MG63 (cell line): Measurements from ENCODE around the gene EMP3. TPM values are rescaled to one million over a fixed set of nuclear protein-coding genes. Genes with fewer than 3 reads are reported as not detected.
"Not testable (repeated sequence)": the region's sequence is repeated elsewhere in the genome, so short reads cannot be mapped to it uniquely, and the experiment has no call there.

Experiments
- DNase-seq: peaks from one replicate; pipeline ENCODE4 v3.0.0-alpha.2; 2020
- H3K27me3 ChIP-seq: fragments of 250-450 bp; sonication (Bioruptor Pico); 2 replicates; pipeline ENCODE4 v1.5.1; 2020; ENCODE audit warnings: mild to moderate bottlenecking, moderate library complexity
- H3K36me3 ChIP-seq: fragments of 250-450 bp; sonication (Bioruptor Pico); 2 replicates; pipeline ENCODE4 v1.5.1; 2020; ENCODE audit warnings: mild to moderate bottlenecking, moderate library complexity
- H3K4me3 ChIP-seq: fragments of 250-450 bp; sonication (Bioruptor Pico); 2 replicates; pipeline ENCODE4 v1.5.1; 2020; ENCODE audit warnings: mild to moderate bottlenecking, moderate library complexity
- H3K9me3 ChIP-seq: fragments of 250-450 bp; sonication (Bioruptor Pico); 2 replicates; pipeline ENCODE4 v1.5.1; 2020; ENCODE audit warnings: mild to moderate bottlenecking, moderate library complexity
- total RNA-seq: library from RNA; depleted of rRNA; stranded (reverse); fragments of >200 nt; shearing (Covaris generic); gene quantifications from 2 replicates; pipeline ENCODE4 v1.2.3, GENCODE V29; 2014; ENCODE audit warnings: low replicate concordance

Gene EMP3
- total RNA-seq, 1 experiment from 2014 or later = 258 TPM

- H3K4me3 ChIP-seq = no peak overlapping the region
- no peak for DNase-seq
- H3K9me3 ChIP-seq = no peaks in the 10 kb centered on the region
- no peaks in the 10 kb centered on the region for H3K27me3 ChIP-seq
- H3K36me3 ChIP-seq = peaks cover 5% of the 10 kb centered on the region; the same call in 1 of the 2 replicates
Observed at GRCh38 chr19:48355365-48355954, 30.1 kb downstream of the EMP3 start.

- no peak for DNase-seq
- peaks cover 14% of the 10 kb centered on the region for H3K36me3 ChIP-seq
- H3K4me3 ChIP-seq = no peak overlapping the region
- no peaks in the 10 kb centered on the region for H3K27me3 ChIP-seq
- no peaks in the 10 kb centered on the region for H3K9me3 ChIP-seq
Observed at GRCh38 chr19:48359123-48359522, 33.8 kb downstream of the EMP3 start.

DNA sequence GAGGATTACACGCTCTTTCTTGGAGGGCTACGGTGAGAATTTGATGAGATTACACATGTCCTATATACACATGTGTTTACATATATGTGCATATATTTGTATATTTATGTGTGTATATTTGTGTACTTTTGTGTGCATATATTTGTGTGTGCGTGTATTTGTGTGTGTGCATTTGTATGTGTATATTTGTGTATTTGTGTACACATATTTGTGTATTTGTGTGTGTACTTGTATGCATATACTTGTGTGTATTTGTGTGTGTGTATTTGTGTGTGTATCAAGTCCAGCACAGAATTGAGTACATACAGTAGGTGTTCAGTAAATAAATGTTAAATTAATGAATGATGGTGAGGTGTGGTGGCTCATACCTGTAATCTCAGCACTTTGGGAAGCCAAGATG is 36.6 kb downstream of the EMP3 start:
- DNase-seq = no peak
- Histone ChIP-seq H3K9me3 (no peaks in the 10 kb centered on the region), H3K36me3 (peaks cover 14% of the 10 kb centered on the region), H3K27me3 (no peaks in the 10 kb centered on the region), H3K4me3 (no peak overlapping the region)

- Histone ChIP-seq H3K4me3 (peak overlapping the region; percentile 65), H3K27me3 (no peaks in the 10 kb centered on the region), H3K36me3 (peaks cover 14% of the 10 kb centered on the region), H3K9me3 (no peaks in the 10 kb centered on the region)
- DNase-seq = peak; percentile 99
Observed at GRCh38 chr19:48362716-48363499, 37.6 kb downstream of the EMP3 start.

- peak overlapping the region; percentile 65 for H3K4me3 ChIP-seq
- no peaks in the 10 kb centered on the region for H3K9me3 ChIP-seq
- peak; percentile 16 for DNase-seq
- peaks cover 14% of the 10 kb centered on the region for H3K36me3 ChIP-seq
- no peaks in the 10 kb centered on the region for H3K27me3 ChIP-seq
Observed at GRCh38 chr19:48363500-48363809, 38.1 kb downstream of the EMP3 start.

DNA sequence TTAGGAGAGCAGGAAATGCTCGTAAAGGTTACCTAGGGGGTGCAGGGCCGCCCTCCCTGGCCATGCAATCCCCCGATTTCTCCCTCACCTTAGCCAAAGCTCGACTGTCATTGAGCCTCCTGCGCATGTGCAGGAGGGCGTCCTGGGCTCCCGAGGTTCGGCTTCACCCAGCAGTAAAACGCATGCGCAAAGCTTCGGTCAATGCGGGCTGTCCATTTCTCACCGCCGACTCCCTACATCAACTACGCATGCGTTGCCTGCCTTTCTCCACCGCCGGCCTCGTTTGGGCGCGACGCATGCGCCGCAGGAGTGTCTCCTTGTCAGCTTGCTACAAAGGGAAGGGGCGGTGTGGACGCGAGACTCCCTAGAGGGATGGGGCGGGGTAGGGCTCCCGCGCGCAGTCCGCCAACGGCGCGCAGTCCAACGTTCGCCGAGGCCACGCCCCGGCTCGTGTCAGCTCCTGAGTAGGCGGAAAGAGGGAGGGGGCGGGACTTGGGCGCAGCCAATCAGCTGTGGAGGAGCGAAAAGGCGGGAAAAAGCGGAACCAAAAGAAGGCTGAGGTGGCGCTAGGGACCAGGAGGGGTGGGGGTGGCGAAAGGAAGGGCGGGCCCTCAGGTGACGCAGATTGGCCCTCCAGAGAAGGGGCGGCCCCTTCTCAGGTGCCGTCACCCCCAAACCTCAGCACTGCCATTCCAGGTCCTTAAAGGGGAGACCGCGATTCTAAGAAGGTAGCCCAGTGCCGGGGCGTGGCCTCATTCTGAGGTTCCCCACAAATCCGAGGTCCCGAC is 38.7 kb downstream of the EMP3 start, which contains the start of the genes SYNGR4 and TMEM143:
TSS of gene SYNGR4 (plus strand) at position 558 of the 788 bp plus-strand sequence. CDS start 1,476 bp downstream, outside the sequence.
TSS of gene TMEM143 (minus strand) at position 131 of the 788 bp plus-strand sequence. CDS start at position 111, 20 bp downstream.
- peak within 1 kb of the TSS; percentile 65 for H3K4me3 ChIP-seq

DNA sequence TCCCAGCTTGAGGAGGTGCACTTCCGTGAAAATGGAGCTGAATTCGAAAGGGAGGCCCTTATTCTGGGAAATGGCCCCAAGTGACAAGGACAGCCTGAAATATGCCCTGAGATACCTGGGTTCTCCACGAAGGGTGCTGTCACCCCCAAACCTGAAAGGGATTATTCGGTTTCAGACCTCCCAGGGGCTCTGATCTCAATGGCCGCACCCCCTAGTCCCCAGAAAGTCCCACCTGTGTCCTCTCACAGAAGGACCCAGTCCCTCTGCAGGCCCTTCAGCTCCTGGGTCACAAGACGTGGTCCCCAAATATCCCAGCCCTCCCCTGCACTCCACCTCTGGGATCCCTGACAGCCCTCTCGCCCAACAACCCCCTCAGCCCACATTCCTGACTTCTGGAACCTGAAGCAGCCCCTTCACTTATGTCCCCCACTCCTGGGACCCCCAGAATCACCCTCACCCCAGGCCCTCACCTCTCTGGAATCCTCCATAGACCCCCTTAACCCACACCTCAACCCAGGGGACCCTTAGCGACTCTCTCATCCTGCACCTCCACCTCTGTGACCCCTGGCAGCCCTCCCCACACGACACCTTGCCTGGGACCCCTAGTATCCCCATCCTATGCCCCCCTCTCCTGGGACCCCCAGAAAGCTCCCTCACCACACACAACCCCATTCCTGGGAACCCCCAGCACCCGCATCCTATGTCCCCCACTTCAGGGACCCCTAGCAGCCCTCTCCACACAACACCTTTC is 39.4 kb downstream of the EMP3 start:
- no peaks in the 10 kb centered on the region for H3K9me3 ChIP-seq
- H3K27me3 ChIP-seq = no peaks in the 10 kb centered on the region
- DNase-seq = no peak
- no peak overlapping the region for H3K4me3 ChIP-seq
- peaks cover 12% of the 10 kb centered on the region for H3K36me3 ChIP-seq

More for the DNA sequence above, 38.7 kb downstream of the EMP3 start, which contains the start of the genes SYNGR4 and TMEM143:
- Histone ChIP-seq H3K36me3 (peaks cover 14% of the 10 kb centered on the region), H3K9me3 (no peaks in the 10 kb centered on the region), H3K27me3 (no peaks in the 10 kb centered on the region)
- DNase-seq = peak; percentile 99

GRCh38 chr19:48365602-48366001 is 40.2 kb downstream of the EMP3 start:
- H3K36me3 ChIP-seq = peaks cover 9% of the 10 kb centered on the region
- no peak overlapping the region for H3K4me3 ChIP-seq
- no peaks in the 10 kb centered on the region for H3K27me3 ChIP-seq
- no peaks in the 10 kb centered on the region for H3K9me3 ChIP-seq
- DNase-seq = no peak

GRCh38 chr19:48367855-48368254 is 42.5 kb downstream of the EMP3 start:
- Histone ChIP-seq H3K36me3 (no peaks in the 10 kb centered on the region), H3K27me3 (no peaks in the 10 kb centered on the region), H3K9me3 (no peaks in the 10 kb centered on the region), H3K4me3 (no peak overlapping the region)
- DNase-seq = no peak

DNA sequence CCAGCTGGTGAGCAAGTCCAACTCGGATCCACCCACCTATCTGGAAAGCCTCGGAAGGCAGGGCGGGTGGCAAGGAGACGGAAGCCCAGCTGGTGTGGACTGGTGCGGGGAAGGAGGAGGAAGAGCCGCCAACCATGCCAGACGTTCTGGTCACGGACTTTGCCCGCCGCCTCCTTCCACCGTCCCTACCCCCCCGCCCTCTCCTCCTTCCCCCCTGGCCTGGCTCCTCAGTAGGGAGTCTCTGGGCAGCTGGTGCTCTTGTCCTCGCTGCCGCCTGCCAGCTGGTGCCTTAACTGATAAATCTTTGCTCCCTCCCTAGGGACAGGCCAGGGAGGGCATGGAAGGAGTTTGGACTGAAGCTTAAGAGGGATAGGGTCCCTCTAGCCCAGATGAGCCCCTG is 43.6 kb downstream of the EMP3 start:
- Histone ChIP-seq H3K4me3 (no peak overlapping the region), H3K36me3 (no peaks in the 10 kb centered on the region), H3K9me3 (no peaks in the 10 kb centered on the region), H3K27me3 (no peaks in the 10 kb centered on the region)
- DNase-seq = no peak

- no peak for DNase-seq
- H3K4me3 ChIP-seq = no peak overlapping the region
- no peaks in the 10 kb centered on the region for H3K27me3 ChIP-seq
- H3K9me3 ChIP-seq = no peaks in the 10 kb centered on the region
- no peaks in the 10 kb centered on the region for H3K36me3 ChIP-seq
Observed at GRCh38 chr19:48370955-48371354, 45.6 kb downstream of the EMP3 start.

DNA sequence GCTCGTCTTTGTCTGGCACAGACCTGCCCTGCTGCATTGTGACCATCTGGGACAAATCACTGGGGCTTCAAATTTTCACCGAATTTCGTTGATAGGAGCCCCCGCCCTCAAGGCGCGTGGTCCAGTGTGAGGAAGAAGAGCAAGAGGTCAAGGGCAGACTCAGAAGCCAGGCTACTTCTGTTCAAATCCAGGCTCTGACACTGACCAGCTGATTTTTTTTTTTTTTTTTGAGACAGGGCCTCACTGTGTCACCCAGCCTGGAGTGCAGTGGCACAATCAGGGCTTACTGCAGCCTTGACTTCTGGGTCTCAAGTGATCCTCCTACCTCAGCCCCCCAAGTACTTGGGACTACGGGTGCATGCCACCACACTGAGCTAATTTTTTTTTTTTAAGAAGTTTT is 46.0 kb downstream of the EMP3 start:
- H3K27me3 ChIP-seq = no peaks in the 10 kb centered on the region
- H3K9me3 ChIP-seq = no peaks in the 10 kb centered on the region
- no peak for DNase-seq

DNA sequence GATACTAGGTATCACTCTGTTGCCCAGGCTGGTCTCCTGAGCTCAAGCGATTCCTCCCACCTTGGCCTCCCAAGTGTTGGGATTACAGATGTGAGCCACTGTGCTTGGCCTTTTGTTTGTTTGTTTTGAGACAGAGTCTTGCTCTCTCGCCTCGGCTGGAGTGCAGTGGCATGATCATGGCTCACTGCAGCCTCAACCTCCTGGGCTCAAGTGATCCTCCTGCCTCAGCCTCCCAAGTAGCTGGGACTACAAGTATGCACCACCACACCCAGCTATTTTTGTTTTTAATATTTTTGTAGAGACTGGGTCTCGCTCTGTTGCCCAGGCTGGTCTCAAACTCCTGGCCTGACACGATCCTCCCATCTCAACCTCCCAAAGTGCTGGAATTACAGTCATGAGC is 46.4 kb downstream of the EMP3 start:
- not testable (repeated sequence) for H3K27me3 ChIP-seq

More for the DNA sequence above, 46.0 kb downstream of the EMP3 start:
- H3K4me3 ChIP-seq = no peak overlapping the region
- no peaks in the 10 kb centered on the region for H3K36me3 ChIP-seq

DNA sequence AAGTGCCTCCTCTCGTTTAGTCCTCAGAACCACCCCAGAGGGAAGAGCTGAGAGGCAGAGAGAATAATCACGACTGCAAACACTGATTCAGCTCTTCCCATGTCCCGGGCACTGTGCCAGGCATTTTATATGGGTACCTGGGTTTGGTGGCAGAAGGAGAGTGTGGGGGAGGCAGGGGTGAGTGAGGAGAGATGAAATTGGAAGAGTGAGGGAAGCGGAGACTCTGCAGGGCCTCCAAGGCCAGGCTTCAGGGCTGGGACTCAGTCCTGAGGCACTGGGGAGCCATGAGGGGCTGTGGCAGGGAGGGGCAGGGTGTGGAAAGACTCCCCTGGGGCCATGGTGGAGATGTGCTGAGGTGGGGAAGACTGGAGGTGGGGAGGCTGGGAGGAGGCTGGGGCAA is 47.6 kb downstream of the EMP3 start:
- Histone ChIP-seq H3K27me3 (no peaks in the 10 kb centered on the region), H3K4me3 (no peak overlapping the region)
- no peak for DNase-seq

More for the DNA sequence above, 46.4 kb downstream of the EMP3 start:
- not testable (repeated sequence) for DNase-seq, H3K4me3 ChIP-seq, H3K36me3 ChIP-seq, H3K9me3 ChIP-seq

GRCh38 chr19:48373567-48373966 is 48.2 kb downstream of the EMP3 start:
- no peaks in the 10 kb centered on the region for H3K36me3 ChIP-seq
- no peak overlapping the region for H3K4me3 ChIP-seq
- DNase-seq = no peak
- H3K27me3 ChIP-seq = no peaks in the 10 kb centered on the region
- H3K9me3 ChIP-seq = no peaks in the 10 kb centered on the region

More for the DNA sequence above, 47.6 kb downstream of the EMP3 start:
- no peaks in the 10 kb centered on the region for H3K9me3 ChIP-seq
- H3K36me3 ChIP-seq = no peaks in the 10 kb centered on the region

- no peaks in the 10 kb centered on the region for H3K9me3 ChIP-seq
- H3K36me3 ChIP-seq = peaks cover 25% of the 10 kb centered on the region
- H3K4me3 ChIP-seq = no peak overlapping the region
- no peaks in the 10 kb centered on the region for H3K27me3 ChIP-seq
- no peak for DNase-seq
Observed at GRCh38 chr19:48378194-48378570, 52.8 kb downstream of the EMP3 start.
